H1 (cell line): ENCODE measurements around the gene GALNTL6. TPM values are rescaled to one million over a fixed set of nuclear protein-coding genes. Genes with fewer than 3 reads are reported as not detected.
A peak's percentile ranks its signal among the peaks of the same experiment; 100 is the strongest.

Experiments
- CTCF ChIA-PET: fragments of 300-600 bp; sonication (Branson Sonifier 250); formaldehyde crosslinking; loops from one replicate; lab custom pipeline; 2021; ENCODE audit not compliant: partially characterized antibody; lab: Charles Lee
- POLR2A ChIA-PET: fragments of 300-600 bp; sonication (Branson Sonifier 250); formaldehyde crosslinking; loops from one replicate; lab custom pipeline; 2021; ENCODE audit warnings: inconsistent platforms; ENCODE audit not compliant: partially characterized antibody; lab: Charles Lee
- DNase-seq, 2 experiments: peaks; one replicate each; pipeline versions ENCODE4 v3.0.0 to v3.0.0-alpha.2; 2010 to 2022; ENCODE audit warnings: low spot score in 2 of 2, low read depth in 1 of 2, mixed read lengths in 1 of 2
- FAIRE-seq: peaks from 2 replicates; lab custom pipeline; 2011; peaks lifted over from hg19 to GRCh38; lab: Jason Lieb, UNC
- H2AFZ ChIP-seq: 2 replicates; pipeline ENCODE4 v1.8.1; 2012; ENCODE audit warnings: low read length, inconsistent platforms
- H2AK5ac ChIP-seq: 2 replicates; pipeline ENCODE4 v1.6.1; 2013; ENCODE audit warnings: low read depth, low read length
- H2BK120ac ChIP-seq: replicated peaks from 2 replicates; pipeline ENCODE3; 2013; ENCODE audit warnings: low read depth, low read length, inconsistent platforms
- H2BK12ac ChIP-seq: 2 replicates; pipeline ENCODE4 v1.6.1; 2013; ENCODE audit warnings: low read depth, low read length
- H2BK15ac ChIP-seq: 2 replicates; pipeline ENCODE4 v1.6.1; 2013; ENCODE audit warnings: low read length
- H2BK20ac ChIP-seq: 2 replicates; pipeline ENCODE4 v1.6.1; 2013; ENCODE audit warnings: low read length
- H2BK5ac ChIP-seq: 2 replicates; pipeline ENCODE4 v1.6.1; 2013; ENCODE audit warnings: low read depth, low read length
- H3K14ac ChIP-seq: 2 replicates; pipeline ENCODE4 v1.6.1; 2013; ENCODE audit warnings: inconsistent platforms; ENCODE audit not compliant: insufficient read length
- H3K18ac ChIP-seq: 2 replicates; pipeline ENCODE4 v1.6.1; 2013; ENCODE audit warnings: low read length; ENCODE audit errors: extremely low read depth
- H3K23ac ChIP-seq: 2 replicates; pipeline ENCODE4 v1.6.1; 2013; ENCODE audit warnings: inconsistent platforms; ENCODE audit not compliant: insufficient read length
- H3K23me2 ChIP-seq: 2 replicates; pipeline ENCODE4 v1.6.1; 2013; ENCODE audit warnings: low read depth, low read length
- H3K27ac ChIP-seq: 2 replicates; pipeline ENCODE4 v1.6.1; 2011; ENCODE audit warnings: low read depth, low read length, inconsistent platforms
- H3K27me3 ChIP-seq, 4 experiments: replicated peaks in 1 of 4; 1 replicate in 1 of 4; 2 replicates in 3 of 4; pipeline versions ENCODE4 v1.6.1 to v1.8.1; 2011 to 2013; ENCODE audit warnings: low read length in 3 of 4, mild to moderate bottlenecking in 3 of 4, inconsistent platforms in 2 of 4, mixed read lengths in 2 of 4, moderate library complexity in 1 of 4; ENCODE audit not compliant: control insufficient read depth in 3 of 4, insufficient read depth in 3 of 4; ENCODE audit errors: extremely low read depth in 1 of 4
- H3K36me3 ChIP-seq, 4 experiments: 2 replicates each; pipeline versions ENCODE4 v1.6.1 to v1.8.1; 2011 to 2013; ENCODE audit warnings: mild to moderate bottlenecking in 4 of 4, low read length in 3 of 4, moderate library complexity in 2 of 4, control low read depth in 1 of 4, inconsistent platforms in 1 of 4; ENCODE audit not compliant: insufficient read depth in 4 of 4, control insufficient read depth in 2 of 4
- H3K4ac ChIP-seq: replicated peaks from 2 replicates; pipeline ENCODE3; 2013; ENCODE audit warnings: low read length, low read depth, mixed read lengths, inconsistent platforms; ENCODE audit not compliant: insufficient read length
- H3K4me1 ChIP-seq, 4 experiments: replicated peaks in 1 of 4; 1 replicate in 1 of 4; 2 replicates in 3 of 4; pipeline versions ENCODE4 v1.6.1 to v1.8.1; 2011 to 2013; ENCODE audit warnings: low read length in 3 of 4, inconsistent platforms in 2 of 4, mixed read lengths in 1 of 4; ENCODE audit not compliant: insufficient read depth in 4 of 4, control insufficient read depth in 3 of 4
- H3K4me2 ChIP-seq, 2 experiments: 2 replicates each; pipeline versions ENCODE4 v1.6.1 to v1.8.1; 2011 to 2013; ENCODE audit warnings: low read depth in 2 of 2, low read length in 2 of 2, control low read depth in 1 of 2, inconsistent platforms in 1 of 2, mild to moderate bottlenecking in 1 of 2; ENCODE audit not compliant: insufficient read depth in 1 of 2
- H3K4me3 ChIP-seq, 4 experiments: fragments of 200-600, 300-600 bp in 1 of 4; sonication (generic), shearing (Covaris generic), sonication (Bioruptor Twin) in 1 of 4; 2 replicates each; pipeline versions ENCODE4 v1.5.1 to v1.8.1; 2011 to 2016; ENCODE audit warnings: low read length in 4 of 4, low read depth in 3 of 4, control low read depth in 2 of 4, inconsistent platforms in 2 of 4, mild to moderate bottlenecking in 2 of 4, mixed read lengths in 1 of 4, moderate library complexity in 1 of 4; ENCODE audit not compliant: insufficient read depth in 2 of 4; ENCODE audit errors: extremely low read depth in 1 of 4
- H3K56ac ChIP-seq: replicated peaks from 2 replicates; pipeline ENCODE3; 2013; ENCODE audit warnings: low read depth, mild to moderate bottlenecking, mixed read lengths, low read length, inconsistent platforms; ENCODE audit not compliant: insufficient read length
- H3K79me1 ChIP-seq: 2 replicates; pipeline ENCODE4 v1.6.1; 2013; ENCODE audit warnings: low read depth, low read length, control low read depth
- H3K79me2 ChIP-seq, 2 experiments: 2 replicates each; pipeline versions ENCODE4 v1.6.1 to v1.8.1; 2012 to 2013; ENCODE audit warnings: low read length in 2 of 2, mild to moderate bottlenecking in 2 of 2, inconsistent platforms in 1 of 2; ENCODE audit not compliant: insufficient read depth in 2 of 2, control insufficient read depth in 1 of 2
- H3K9ac ChIP-seq, 4 experiments: replicated peaks in 1 of 4; 1 replicate in 1 of 4; 2 replicates in 3 of 4; pipeline versions ENCODE4 v1.6.1 to v1.8.1; 2011 to 2013; ENCODE audit warnings: low read depth in 3 of 4, low read length in 3 of 4, control low read depth in 2 of 4, mild to moderate bottlenecking in 2 of 4, moderate library complexity in 2 of 4, inconsistent platforms in 1 of 4; ENCODE audit errors: extremely low read depth in 1 of 4
- H3K9me3 ChIP-seq, 2 experiments: 2 replicates each; pipeline versions ENCODE4 v1.6.1 to v1.8.1; 2012 to 2013; ENCODE audit warnings: mild to moderate bottlenecking in 2 of 2, moderate library complexity in 2 of 2, control low read depth in 1 of 2, inconsistent platforms in 1 of 2, low read depth in 1 of 2, low read length in 1 of 2, mixed read lengths in 1 of 2; ENCODE audit not compliant: insufficient read depth in 2 of 2
- H4K20me1 ChIP-seq, 2 experiments: replicated peaks in 1 of 2; 2 replicates each; pipeline versions ENCODE3 to v1.8.1; 2011 to 2013; ENCODE audit warnings: inconsistent platforms in 2 of 2, low read length in 2 of 2, mild to moderate bottlenecking in 1 of 2; ENCODE audit not compliant: insufficient read depth in 2 of 2, control insufficient read depth in 1 of 2
- H4K5ac ChIP-seq: 2 replicates; pipeline ENCODE4 v1.6.1; 2013; ENCODE audit warnings: low read length, low read depth, mixed read lengths, inconsistent platforms; ENCODE audit not compliant: insufficient read length
- H4K8ac ChIP-seq: 2 replicates; pipeline ENCODE4 v1.8.0; 2013; ENCODE audit warnings: mild to moderate bottlenecking, moderate library complexity, low read length, inconsistent platforms; ENCODE audit not compliant: insufficient read depth; ENCODE audit errors: extremely low read depth
- H4K91ac ChIP-seq: replicated peaks from 2 replicates; pipeline ENCODE3; 2013; ENCODE audit warnings: low read length, mixed read lengths, inconsistent platforms; ENCODE audit not compliant: insufficient read length
- ASH2L ChIP-seq: fragments of 200-600, 300-600 bp; sonication (generic); IDR thresholded peaks from one replicate; pipeline ENCODE4 v1.7.1; 2017; ENCODE audit warnings: low read length
- CBX8 ChIP-seq: fragments of 300-800, 300-1000 bp; sonication (generic); IDR thresholded peaks from 2 replicates; pipeline ENCODE4 v1.7.1; 2016; ENCODE audit warnings: low read depth, low read length, borderline replicate concordance
- CTCF ChIP-seq, 3 experiments: IDR thresholded peaks; 1 replicate in 2 of 3; 2 replicates in 1 of 3; pipeline versions ENCODE4 v1.5.1 to v1.6.1; 2011; ENCODE audit warnings: low read length in 3 of 3, mild to moderate bottlenecking in 3 of 3, inconsistent platforms in 2 of 3, low read depth in 1 of 3, moderate library complexity in 1 of 3; ENCODE audit not compliant: insufficient read depth in 1 of 3; ENCODE audit errors: control extremely low read depth in 1 of 3
- EZH2 ChIP-seq: fragments of 200-600 bp; sonication (generic); IDR thresholded peaks from 2 replicates; pipeline ENCODE4 v1.7.1; 2012; ENCODE audit warnings: low read depth, mild to moderate bottlenecking, moderate library complexity, low read length, inconsistent platforms; ENCODE audit not compliant: severe bottlenecking
- MAX ChIP-seq: IDR thresholded peaks from 2 replicates; pipeline ENCODE4 v1.6.1; 2012; ENCODE audit warnings: inconsistent platforms
- NRF1 ChIP-seq: IDR thresholded peaks from 2 replicates; pipeline ENCODE4 v1.6.1; 2011; ENCODE audit warnings: mild to moderate bottlenecking, low read depth, low read length, improper control_type of control experiment
- RAD21 ChIP-seq, 2 experiments: IDR thresholded peaks in 1 of 2; conservative IDR thresholded peaks in 1 of 2; 2 replicates each; pipeline ENCODE4 v1.6.1; 2011; ENCODE audit warnings: low read depth in 2 of 2, low read length in 2 of 2, improper control_type of control experiment in 1 of 2, inconsistent platforms in 1 of 2, mild to moderate bottlenecking in 1 of 2, moderate library complexity in 1 of 2
- RNF2 ChIP-seq: fragments of 200-900, 300-1000 bp; sonication (generic); IDR thresholded peaks from 2 replicates; pipeline ENCODE4 v1.7.1; 2016; ENCODE audit warnings: borderline replicate concordance, low read depth, mild to moderate bottlenecking, antibody characterized with exemption, low read length; ENCODE audit not compliant: poor library complexity, severe bottlenecking; ENCODE audit errors: missing control alignments
- SP2 ChIP-seq: IDR thresholded peaks from 2 replicates; pipeline ENCODE4 v1.6.1; 2012; ENCODE audit warnings: mild to moderate bottlenecking, low read length, inconsistent platforms
- WGBS, 2 experiments: shearing (Covaris generic) in 1 of 2; methylation state at CpG; one replicate each; pipeline versions ENCODE4 v1.1.6 to v1.1.7; 2013 to 2015; ENCODE audit warnings: low lambda C conversion rate in 2 of 2, mixed read lengths in 2 of 2, inconsistent platforms in 1 of 2, low coverage in 1 of 2, missing lambda C conversion rate in 1 of 2; ENCODE audit not compliant: insufficient replicate concordance in 2 of 2, insufficient coverage in 1 of 2, insufficient read length in 1 of 2; ENCODE audit errors: extremely low coverage in 1 of 2, missing lambda C conversion rate in 1 of 2; 5-methylcytosine and 5-hydroxymethylcytosine counted together
- polyA plus RNA-seq, 7 experiments: library from polyadenylated mRNA; depleted of rRNA in 3 of 7; stranded (reverse) in 5 of 7; unstranded in 2 of 7; fragments of >200 nt in 5 of 7; fragments of 200-250 nt in 2 of 7; gene quantifications; 1 replicate in 5 of 7; 2 replicates in 1 of 7; 4 replicates in 1 of 7; pipeline versions ENCODE4 v1.2.1 to v1.2.3, GENCODE V29; 2011 to 2013; ENCODE audit warnings: missing spikeins in 2 of 7, mixed read lengths in 2 of 7
- total RNA-seq: library from RNA; stranded (reverse); fragmentation: NEBNext Ultra II Directional; extraction: Animal tissue kit (Norgen Biotek cat#: 25700); gene quantifications from 2 replicates; pipeline ENCODE4 v1.2.1, GENCODE V29; 2021

The GALNTL6 gene
- total and polyA plus RNA-seq, 2 of the 8 experiments (the other 6 are each of a cell fraction or from before 2014, with no cell fraction given) = 0.03 to 0.32 TPM

- Histone ChIP-seq H3K9ac (no peak overlapping the region), H3K56ac (no peak overlapping the region), H4K8ac (no peak overlapping the region), H3K23ac (no peak overlapping the region), H3K4me1 (peaks cover 0 to 7% (median 2%) of the 10 kb centered on the region in 4 experiments; a peak in 3 of 7 replicates), H2BK15ac (no peak overlapping the region), H3K9me3 (peaks cover 0 to 3% of the 10 kb centered on the region in 2 experiments; a peak in 2 of 4 replicates), H2AFZ (no peak overlapping the region), H4K5ac (no peak overlapping the region), H2AK5ac (peak overlapping the region; percentile 61; the same call in 1 of the 2 replicates), H3K79me1 (no peaks in the 10 kb centered on the region), H2BK20ac (0 out of 2 replicates have a peak overlapping the region, but pooled peaks have one; percentile 41), H3K14ac (no peak overlapping the region), H3K36me3 (no peaks in the 10 kb centered on the region), H3K4ac (no peak overlapping the region), H4K20me1 (no peaks in the 10 kb centered on the region), H3K4me3 (no peak overlapping the region), H2BK12ac (peak overlapping the region; percentile 69; the same call in 1 of the 2 replicates), H2BK120ac (peak overlapping the region; percentile 61), H3K27me3 (no peaks in the 10 kb centered on the region), H3K27ac (no peak overlapping the region), H3K18ac (no peak overlapping the region), H3K23me2 (no peaks in the 10 kb centered on the region), H3K4me2 (no peak overlapping the region), H3K79me2 (no peaks in the 10 kb centered on the region), H4K91ac (no peak overlapping the region), H2BK5ac (no peak overlapping the region)
- ChIA-PET POLR2A (no interaction called here), CTCF (no interaction called here)
- FAIRE-seq = no peak
- no peak for DNase-seq
- 96% methylated on average over 4 of the region's 4 CpGs; no CpG with 5 or more reads in 1 of the 2 experiments for WGBS, 2 experiments
- TF ChIP-seq CBX8 (no peak), NRF1 (no peak), SP2 (no peak), EZH2 (no peak), CTCF (IDR thresholded peaks at IDR 0.05; ENCODE audit: control extremely low read depth in 1 of 3, insufficient read depth in 1 of 3, low read depth in 1 of 3, low read length in 3 of 3) (no peak), MAX (no peak), RAD21 (IDR thresholded peaks at IDR 0.05 in 1 of 2, conservative IDR thresholded peaks at IDR 0.05 in 1 of 2; ENCODE audit: low read depth in 2 of 2, low read length in 2 of 2) (no peak), ASH2L (no peak), RNF2 (no peak)
Observed at GRCh38 chr4:171928336-171928735, 115.1 kb downstream of the GALNTL6 start.
